Peyer's patch (tissue), 4 donors: ENCODE results near the gene APC.

Experiments
- CTCF ChIP-seq, 6 experiments: fragments of 450-650 bp in 4 of 6; fragments of 200-600 bp in 2 of 6; sonication (generic) in 1 of 6; IDR thresholded peaks; one replicate each; pipeline ENCODE4 v1.5.1; 2017 to 2019; ENCODE audit warnings: antibody characterized with exemption in 6 of 6, mild to moderate bottlenecking in 3 of 6, moderate library complexity in 1 of 6
- POLR2A ChIP-seq, 2 donors: fragments of 450-650 bp; IDR thresholded peaks; one replicate each; pipeline ENCODE4 v1.5.1; 2017; ENCODE audit warnings: antibody characterized with exemption in 2 of 2, mild to moderate bottlenecking in 2 of 2, moderate library complexity in 2 of 2

- TF ChIP-seq CTCF (IDR thresholded peaks at IDR 0.05) (no peak), POLR2A (IDR thresholded peaks at IDR 0.05) (no peak)
These were observed 29.5 kb upstream of the APC start for GRCh38 chr5:112708103-112708622.
